Right ventricle myocardium inferior (tissue), 1 donor: ENCODE data around the gene IRF4. TPM values are rescaled to one million over a fixed set of nuclear protein-coding genes. Genes with fewer than 3 reads are reported as not detected.
"Not testable (repeated sequence)": the region's sequence is repeated elsewhere in the genome, so short reads cannot be mapped to it uniquely, and the experiment has no call there.

ENCODE experiments used
- ATAC-seq: fragments of 200-7000 bp; cut with Tn5 transposase; one replicate; pipeline ENCODE4 v1.9.1; 2020; ENCODE audit warnings: mild to moderate bottlenecking, moderate library complexity
- DNase-seq: peaks from one replicate; pipeline ENCODE4 v3.0.0; 2021; ENCODE audit errors: missing footprints
- intact Hi-C: fragments of 100-400 bp; cut with DNase I; formaldehyde crosslinking; loops from one replicate; pipeline ENCODE4 v1.11.0; 2022
- total RNA-seq: library from RNA; stranded (reverse); fragmentation: NEBNext Ultra II Directional; extraction: Animal tissue kit (Norgen Biotek cat#: 25700); gene quantifications from one replicate; pipeline ENCODE4 v1.2.1, GENCODE V29; 2021
- donor health status: DM: no; HTN: yes; CAD: no; lungs with severe emphysema.

The IRF4 gene
- total RNA-seq, 1 donor from 2014 or later: 0.68 TPM

- not testable (repeated sequence) for ATAC-seq, DNase-seq
- intact Hi-C loops: loop anchor here (5.0 kb wide), 1 partner anchor 80 kb away; no protein-coding TSS in a partner anchor
Observed at GRCh38 chr6:377641-378020, 13.9 kb upstream of the IRF4 start.

GRCh38 chr6:378090-378957 is 13.2 kb upstream of the IRF4 start:
- intact Hi-C loops: loop anchor here (5.0 kb wide), 1 partner anchor 81 kb away; no protein-coding TSS in a partner anchor
- no peak for DNase-seq
- no peak for ATAC-seq

- ATAC-seq (peak; percentile 11), DNase-seq (no peak)
- intact Hi-C loops: loop anchor here (5.0 kb wide), 1 partner anchor 82 kb away; no protein-coding TSS in a partner anchor
Observed at GRCh38 chr6:378958-379409, 12.6 kb upstream of the IRF4 start.

GRCh38 chr6:379410-380181 is 12.0 kb upstream of the IRF4 start:
- DNase-seq: peak; percentile 63
- ATAC-seq: peak; percentile 5

GRCh38 chr6:380234-381218 is 11.0 kb upstream of the IRF4 start:
- intact Hi-C loops: no loop called here
- peak; percentile 76 for DNase-seq
- ATAC-seq: no peak

More at GRCh38 chr6:379410-380181, 12.0 kb upstream of the IRF4 start:
- intact Hi-C loops: loop anchor here (5.0 kb wide), 1 partner anchor 82 kb away; no protein-coding TSS in a partner anchor

- no peak for ATAC-seq
- intact Hi-C loops: no loop called here
- peak; percentile 77 for DNase-seq
Observed at GRCh38 chr6:381742-382461, 9.7 kb upstream of the IRF4 start.

GRCh38 chr6:382883-383810 is 8.4 kb upstream of the IRF4 start:
- no peak for ATAC-seq
- no peak for DNase-seq
- intact Hi-C loops: no loop called here

GRCh38 chr6:383856-384255 is 7.7 kb upstream of the IRF4 start:
- DNase-seq: no peak
- no peak for ATAC-seq
- intact Hi-C loops: no loop called here

GRCh38 chr6:384898-385297 is 6.7 kb upstream of the IRF4 start:
- ATAC-seq (no peak), DNase-seq (no peak)
- intact Hi-C loops: no loop called here

- intact Hi-C loops: no loop called here
- ATAC-seq (no peak), DNase-seq (no peak)
Observed at GRCh38 chr6:385614-386013, 5.9 kb upstream of the IRF4 start.

- intact Hi-C loops: no loop called here
- no peak for ATAC-seq
Observed at GRCh38 chr6:386688-387266, 4.8 kb upstream of the IRF4 start.

GRCh38 chr6:387293-387741 is 4.2 kb upstream of the IRF4 start:
- DNase-seq (no peak), ATAC-seq (no peak)
- intact Hi-C loops: no loop called here

More at GRCh38 chr6:386688-387266, 4.8 kb upstream of the IRF4 start:
- no peak for DNase-seq

- ATAC-seq (no peak), DNase-seq (no peak)
- intact Hi-C loops: no loop called here
Observed at GRCh38 chr6:388202-388903, 3.2 kb upstream of the IRF4 start.

GRCh38 chr6:389143-389542 is 2.4 kb upstream of the IRF4 start:
- DNase-seq: no peak
- ATAC-seq: no peak
- intact Hi-C loops: no loop called here

GRCh38 chr6:389622-390021 is 1.9 kb upstream of the IRF4 start:
- intact Hi-C loops: no loop called here
- ATAC-seq (no peak), DNase-seq (no peak)
